CD4-positive, alpha-beta T cell treated with Interleukin-4 for 4 hours (primary cell): ENCODE results near the gene C19orf33.

Source experiments
- DNase-seq: peaks from one replicate; pipeline ENCODE4 v3.0.0-alpha.2; 2020

Gene C19orf33

DNA sequence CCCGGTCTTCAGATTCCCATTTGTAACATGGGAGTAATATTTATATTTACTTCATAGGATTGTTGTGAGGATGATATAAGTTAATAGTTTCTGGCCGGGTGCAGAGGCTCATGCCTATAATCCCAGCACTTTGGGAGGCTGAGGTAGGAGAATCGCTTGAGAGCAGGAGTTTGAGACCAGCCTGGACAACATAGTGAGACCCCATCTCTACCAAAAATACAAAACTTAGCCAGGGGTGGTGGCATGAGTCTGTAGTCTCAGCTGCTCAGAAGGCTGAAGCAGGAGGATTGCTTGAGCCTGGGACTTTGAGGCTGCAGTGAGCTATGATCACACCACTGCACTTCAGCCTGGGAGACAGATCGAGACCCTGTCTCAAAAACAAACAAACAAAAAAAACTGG is 42.8 kb downstream of the C19orf33 start:
- DNase-seq, result no peak

DNA sequence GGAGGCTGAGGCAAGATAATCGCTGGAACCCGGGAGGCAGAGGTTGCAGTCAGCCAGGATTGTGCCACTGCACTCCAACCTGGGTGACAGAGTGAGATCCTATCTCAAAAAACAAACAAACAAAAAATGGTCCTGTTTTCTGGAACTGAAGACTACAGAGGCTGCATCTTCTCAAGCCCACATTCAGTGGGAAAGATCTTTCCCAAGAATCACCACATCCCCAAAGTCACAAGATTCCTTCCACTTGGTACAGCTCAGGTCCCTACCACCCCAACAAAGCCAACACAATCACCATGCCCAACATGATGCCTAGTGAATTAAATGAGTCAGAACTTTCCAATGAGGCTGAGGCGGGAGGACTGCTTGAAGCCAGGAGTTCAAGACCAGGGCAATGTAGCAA is 46.8 kb downstream of the C19orf33 start:
- DNase-seq, result no peak

- DNase-seq, result no peak
Measured at GRCh38 chr19:38351865-38352395, 47.9 kb downstream of the C19orf33 start.

- DNase-seq, result no peak
Measured at GRCh38 chr19:38352611-38353010, 48.6 kb downstream of the C19orf33 start.
